Measurements from ENCODE around the gene THRB.

- TF ChIP-seq TAF1 (IDR thresholded peaks at IDR 0.05; ENCODE audit: low read depth, low read length): no peak
- no peak for TF ChIP-seq POLR2A (IDR thresholded peaks at IDR 0.05; ENCODE audit: low read depth, low read length)
- TF ChIP-seq POLR2AphosphoS5 (IDR thresholded peaks at IDR 0.05; ENCODE audit: low read depth, low read length): no peak
- no peak for TF ChIP-seq POU2F2 (IDR thresholded peaks at IDR 0.05; ENCODE audit: low read depth, low read length)
- no peak for TF ChIP-seq PAX5 (IDR thresholded peaks at IDR 0.05; ENCODE audit: insufficient read depth, low read length, severe bottlenecking)
Measured at GRCh38 chr3:24253336-24253735, 241.3 kb downstream of the THRB start.
